Kidney (tissue), 14 donors: Measurements from ENCODE around the gene PCYT1A. TPM values are rescaled to one million over a fixed set of nuclear protein-coding genes. Genes with fewer than 3 reads are reported as not detected.

Experiments
- DNase-seq, 5 donors: peaks; one replicate each; pipeline ENCODE4 v3.0.0-alpha.2; 2013 to 2020
- FAIRE-seq: peaks from 2 replicates; lab custom pipeline; 2012; peaks lifted over from hg19 to GRCh38; lab: Jason Lieb, UNC
- H3K27ac ChIP-seq, 2 donors: one replicate each; pipeline ENCODE4 v1.7.0; 2013; ENCODE audit warnings: low read depth in 2 of 2, low read length in 2 of 2, inconsistent platforms in 1 of 2
- H3K27me3 ChIP-seq: one replicate; pipeline ENCODE4 v1.7.1; 2013; ENCODE audit warnings: low read length, inconsistent platforms; ENCODE audit not compliant: control insufficient read depth, insufficient read depth
- H3K36me3 ChIP-seq, 3 donors: one replicate each; pipeline versions ENCODE4 v1.7.0 to v1.7.1; 2013; ENCODE audit warnings: low read length in 3 of 3, control low read depth in 1 of 3, inconsistent platforms in 1 of 3; ENCODE audit not compliant: insufficient read depth in 3 of 3, control insufficient read depth in 2 of 3
- H3K4me1 ChIP-seq, 3 donors: one replicate each; pipeline versions ENCODE4 v1.7.0 to v1.7.1; 2013; ENCODE audit warnings: low read length in 3 of 3, inconsistent platforms in 1 of 3, low read depth in 1 of 3; ENCODE audit not compliant: control insufficient read depth in 2 of 3, insufficient read depth in 2 of 3
- H3K4me3 ChIP-seq, 3 donors: one replicate each; pipeline versions ENCODE4 v1.7.0 to v1.8.1; 2013; ENCODE audit warnings: low read length in 3 of 3, control low read depth in 1 of 3, inconsistent platforms in 1 of 3
- H3K9ac ChIP-seq, 3 donors: one replicate each; pipeline versions ENCODE4 v1.7.0 to v1.7.1; 2013; ENCODE audit warnings: low read length in 3 of 3, control low read depth in 1 of 3, inconsistent platforms in 1 of 3
- H3K9me3 ChIP-seq, 3 donors: one replicate each; pipeline versions ENCODE4 v1.7.0 to v1.7.1; 2013; ENCODE audit warnings: low read length in 3 of 3, control low read depth in 1 of 3, inconsistent platforms in 1 of 3; ENCODE audit not compliant: control insufficient read depth in 2 of 3, insufficient read depth in 1 of 3
- CTCF ChIP-seq: IDR thresholded peaks from 3 replicates; pipeline ENCODE4 v1.5.1; 2012; ENCODE audit warnings: mild to moderate bottlenecking, moderate library complexity, borderline replicate concordance; ENCODE audit not compliant: insufficient read depth; ENCODE audit errors: extremely low read depth
- intact Hi-C: fragments of 100-400 bp; cut with DNase I; formaldehyde crosslinking; loops from one replicate; pipeline ENCODE4 v1.11.1; 2022
- polyA plus RNA-seq: library from polyadenylated mRNA; stranded (reverse); fragments of 350-450 nt; fragmentation: Illumina TruSeq; extraction: RNeasy Lipid Tissue Mini Kit (QIAGEN cat#74804); gene quantifications from one replicate; pipeline ENCODE4 v1.2.3, GENCODE V29; 2014; ENCODE audit warnings: low read depth, low replicate concordance; ENCODE audit not compliant: insufficient read depth
- total RNA-seq: library from RNA; stranded (reverse); fragmentation: NEBNext Ultra II Directional; extraction: Animal tissue kit (Norgen Biotek cat#: 25700); gene quantifications from one replicate; pipeline ENCODE4 v1.2.1, GENCODE V29; 2021
- donor health status: control.
- donor health status: control.
- donor health status: control.
- donor health status: control.
- donor health status: control.
- donor health status: DM: yes; HTN: yes; CAD: no.
- donor health status: Normal renal cell carcinoma (clear cell type).

The PCYT1A gene
- total and polyA plus RNA-seq, 2 donors from 2014 or later, result 19.6 to 57.6 TPM

GRCh38 chr3:196220991-196221390 lies 66.5 kb downstream of the PCYT1A start:
- Histone ChIP-seq H3K36me3 (no peaks in the 10 kb centered on the region), H3K27me3 (no peaks in the 10 kb centered on the region), H3K4me1 (peaks cover 0 to 2% (median 0%) of the 10 kb centered on the region in 3 donors), H3K9ac (no peak overlapping the region), H3K9me3 (no peaks in the 10 kb centered on the region), H3K27ac (no peak overlapping the region), H3K4me3 (no peak overlapping the region)
- DNase-seq (no peak), FAIRE-seq (no peak)
- TF ChIP-seq CTCF, result no peak
- intact Hi-C loops, result no loop called here

- DNase-seq, result no peak
- intact Hi-C loops, result no loop called here
- Histone ChIP-seq H3K36me3 (no peaks in the 10 kb centered on the region), H3K27me3 (no peaks in the 10 kb centered on the region), H3K9me3 (no peaks in the 10 kb centered on the region), H3K9ac (no peak overlapping the region), H3K4me1 (peaks cover 0 to 2% (median 0%) of the 10 kb centered on the region in 3 donors), H3K4me3 (no peak overlapping the region), H3K27ac (no peak overlapping the region)
- TF ChIP-seq CTCF, result no peak
- no peak for FAIRE-seq
These were observed 66.9 kb downstream of the PCYT1A start for GRCh38 chr3:196220587-196220986.

GRCh38 chr3:196219970-196220311 lies 67.6 kb downstream of the PCYT1A start:
- DNase-seq (no peak), FAIRE-seq (no peak)
- H3K27ac ChIP-seq, result no peak overlapping the region
- intact Hi-C loops, result no loop called here
- no peak for TF ChIP-seq CTCF
- H3K27me3 ChIP-seq, result no peaks in the 10 kb centered on the region
- H3K36me3 ChIP-seq, result no peaks in the 10 kb centered on the region
- no peak overlapping the region for H3K9ac ChIP-seq
- H3K4me1 ChIP-seq, result peaks cover 0 to 2% (median 0%) of the 10 kb centered on the region in 3 donors
- no peaks in the 10 kb centered on the region for H3K9me3 ChIP-seq
- no peak overlapping the region for H3K4me3 ChIP-seq
